Measurements from ENCODE around the gene PRDM5. TPM values are rescaled to one million over a fixed set of nuclear protein-coding genes. Genes with fewer than 3 reads are reported as not detected.

The PRDM5 gene
- total RNA-seq, 1 donor from 2014 or later = 9.6 TPM

GRCh38 chr4:120857312-120857711, 65.2 kb downstream of the PRDM5 start:
- DNase-seq (ENCODE audit: low spot score) = no peak

- DNase-seq (ENCODE audit: low spot score) = no peak
Observed at GRCh38 chr4:120856294-120856693, 66.2 kb downstream of the PRDM5 start.

GRCh38 chr4:120855307-120856001, 67.1 kb downstream of the PRDM5 start:
- DNase-seq (ENCODE audit: low spot score) = no peak

DNA sequence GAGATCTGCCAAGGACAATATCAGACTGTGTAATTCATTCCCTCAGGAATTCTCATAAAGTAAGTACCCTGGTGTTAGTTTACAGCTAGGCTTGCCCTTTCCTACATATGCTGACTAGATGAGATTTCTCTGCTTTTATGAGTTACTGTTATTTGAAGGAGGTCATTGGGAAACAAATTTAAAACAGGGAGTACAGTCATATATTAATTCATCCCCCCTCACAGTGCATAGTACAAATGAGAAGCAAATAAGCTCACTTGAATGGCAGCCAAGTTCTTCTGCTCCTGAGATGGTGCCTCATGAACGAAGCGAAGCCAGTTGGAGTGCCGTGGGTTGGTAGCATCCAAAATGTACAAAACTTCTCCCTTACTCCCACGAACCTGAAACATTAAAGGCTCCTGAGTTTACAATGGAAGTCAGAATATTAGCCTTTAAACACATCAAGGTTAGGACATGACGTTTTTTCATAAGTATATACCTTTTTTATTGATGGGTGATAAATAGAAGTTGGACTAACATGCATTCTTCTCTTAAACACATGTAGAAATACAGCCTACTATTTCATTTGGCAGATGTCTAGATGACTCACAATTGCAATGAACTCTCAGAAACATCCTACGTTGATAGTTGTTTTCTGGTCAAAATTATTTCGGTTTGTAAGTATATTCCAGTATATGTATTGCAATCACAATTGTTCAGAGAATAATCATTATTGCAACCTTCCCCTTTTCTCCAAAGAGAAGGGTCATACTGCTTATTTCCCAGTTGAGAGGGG, 69.2 kb downstream of the PRDM5 start:
- DNase-seq (ENCODE audit: low spot score) = no peak

DNA sequence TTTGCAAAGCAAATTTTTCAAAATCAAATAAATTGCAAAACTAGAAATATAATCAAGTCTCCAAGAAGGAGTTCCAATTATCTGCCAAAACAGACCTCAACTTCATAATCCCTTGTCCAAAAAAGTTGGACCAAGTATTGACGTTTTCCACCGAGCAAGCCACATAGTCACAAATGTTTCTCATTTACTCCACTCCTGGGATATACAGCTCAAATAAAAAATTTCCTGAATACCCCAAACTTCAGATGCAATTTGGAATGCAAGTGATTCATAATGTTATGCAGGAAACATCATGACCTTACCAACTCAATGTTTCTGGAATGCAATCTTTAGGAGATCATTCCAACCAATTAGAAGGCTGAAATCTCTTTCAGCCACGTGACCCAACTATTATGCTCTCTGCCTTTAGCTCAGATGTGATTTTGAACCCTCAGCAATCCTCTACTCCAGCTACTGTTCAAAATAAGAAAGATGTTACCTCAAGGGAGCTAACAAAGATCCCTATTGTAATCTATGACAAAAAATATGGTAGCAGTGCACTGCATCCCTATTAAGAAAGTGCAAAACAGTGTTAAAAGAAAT, 72.4 kb downstream of the PRDM5 start:
- no peak for DNase-seq (ENCODE audit: low spot score)

- DNase-seq (ENCODE audit: low spot score) = no peak
Observed at GRCh38 chr4:120847019-120847582, 75.4 kb downstream of the PRDM5 start.

GRCh38 chr4:120844528-120844921, 78.0 kb downstream of the PRDM5 start:
- DNase-seq (ENCODE audit: low spot score) = no peak

- no peak for DNase-seq (ENCODE audit: low spot score)
Observed at GRCh38 chr4:120843849-120844527, 78.5 kb downstream of the PRDM5 start.

- DNase-seq (ENCODE audit: low spot score) = no peak
Observed at GRCh38 chr4:120842031-120842430, 80.5 kb downstream of the PRDM5 start.

DNA sequence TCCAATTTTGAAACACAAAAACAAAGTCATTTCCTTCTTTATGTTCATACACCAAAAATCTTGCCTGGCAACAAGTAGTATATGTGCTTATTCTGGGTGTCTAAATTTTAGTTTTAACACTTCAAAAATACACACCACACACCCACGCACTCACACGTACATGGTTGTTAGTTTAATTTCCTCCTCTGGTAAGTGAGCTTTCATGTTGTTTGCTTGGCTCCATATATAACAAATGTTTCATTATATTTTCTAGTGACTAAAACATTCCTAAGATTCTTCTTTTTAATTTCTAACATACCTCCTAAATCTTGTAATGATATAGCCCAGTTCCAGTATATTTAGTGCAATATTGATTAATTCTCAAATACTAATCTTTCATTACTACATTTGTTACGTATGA, 80.9 kb downstream of the PRDM5 start:
- no peak for DNase-seq (ENCODE audit: low spot score)

DNA sequence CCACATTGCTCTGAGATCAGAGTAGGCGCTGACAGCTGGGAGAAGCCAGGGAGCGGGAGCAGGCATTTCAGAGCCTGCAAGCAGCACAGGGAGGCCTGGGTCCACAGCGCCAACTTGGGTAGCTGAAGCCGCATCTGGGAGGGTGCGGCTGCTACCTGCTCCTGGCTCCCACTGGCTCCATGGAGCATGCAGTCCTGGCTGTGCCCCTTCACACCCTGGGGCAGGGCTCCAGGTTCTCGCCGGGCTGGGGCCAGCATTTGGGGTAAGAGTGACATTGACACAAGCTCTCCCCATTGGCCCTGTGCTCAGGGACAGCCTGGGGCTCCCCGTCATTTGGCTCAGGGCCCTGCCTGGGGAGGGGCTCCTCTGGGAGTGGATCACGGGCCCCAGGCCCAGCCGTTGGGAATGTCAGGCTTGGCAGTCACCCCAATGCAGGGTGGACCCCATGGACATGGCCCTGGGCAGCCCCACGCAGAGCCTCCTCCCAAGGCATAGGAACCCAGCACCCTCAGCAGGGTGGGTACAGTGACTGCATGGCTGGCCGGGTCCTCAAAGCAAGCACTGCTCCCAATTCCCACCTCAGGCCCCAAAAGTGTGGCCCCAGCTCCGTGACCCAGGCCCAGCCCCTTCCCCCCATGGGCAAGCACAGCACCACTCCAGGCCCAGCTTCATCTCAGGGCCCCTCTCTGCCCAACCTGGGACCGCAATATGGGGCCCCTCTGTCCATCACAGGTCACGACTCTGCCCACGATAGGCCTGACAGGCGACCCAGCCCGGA, 82.4 kb downstream of the PRDM5 start:
- DNase-seq (ENCODE audit: low spot score) = no peak

DNA sequence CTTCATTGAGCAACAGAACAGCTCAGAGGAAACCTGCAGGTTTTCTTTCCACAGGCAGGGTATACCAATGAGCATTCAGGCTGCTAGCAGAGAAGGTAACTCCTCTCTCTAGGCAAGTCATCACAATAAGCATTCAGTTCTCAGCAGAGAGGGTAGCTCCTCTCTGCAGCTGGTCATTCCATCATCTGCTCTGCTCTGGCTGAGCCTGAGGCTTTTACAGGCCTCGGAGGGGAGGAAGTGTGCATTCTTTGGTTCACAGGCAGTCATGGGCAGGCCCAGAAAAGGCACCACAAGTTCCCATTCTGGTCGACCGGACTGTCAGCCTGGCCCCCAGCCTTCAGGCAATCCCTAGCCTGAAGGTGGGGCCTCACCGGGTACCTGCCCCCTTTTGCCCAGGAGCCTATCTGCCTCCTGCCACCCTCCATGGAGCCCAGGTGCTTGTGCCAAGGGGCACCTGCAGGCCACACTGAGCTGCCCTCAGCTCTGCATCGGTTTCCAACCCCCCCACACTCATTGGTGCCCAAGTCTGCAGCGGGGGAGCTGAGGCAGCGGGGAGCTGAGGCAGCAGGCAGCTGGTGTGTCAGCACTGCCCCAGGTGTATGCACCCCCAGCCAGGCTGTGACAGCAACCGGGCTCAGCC, 83.1 kb downstream of the PRDM5 start:
- no peak for DNase-seq (ENCODE audit: low spot score)

GRCh38 chr4:120838784-120839183, 83.7 kb downstream of the PRDM5 start:
- DNase-seq (ENCODE audit: low spot score) = no peak

DNA sequence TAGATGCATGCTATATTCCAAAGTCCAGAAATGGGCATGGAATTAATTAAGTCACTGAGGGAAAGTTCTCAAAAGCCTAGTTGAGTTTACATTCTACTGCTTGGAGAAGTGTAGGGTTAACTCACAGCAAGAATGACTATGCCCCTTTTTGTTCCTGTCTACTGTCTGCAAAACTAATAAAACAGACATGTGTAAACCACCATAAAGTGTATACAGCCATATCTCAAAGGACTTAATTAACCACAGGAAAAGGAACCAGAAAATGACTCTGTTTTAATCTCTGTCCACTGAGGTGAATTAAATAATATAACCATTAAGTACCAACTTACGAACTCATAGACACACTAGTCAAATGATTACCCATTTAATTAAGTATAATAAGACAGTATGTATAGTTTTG, 84.9 kb downstream of the PRDM5 start:
- no peak for DNase-seq (ENCODE audit: low spot score)

- DNase-seq (ENCODE audit: low spot score) = no peak
Observed at GRCh38 chr4:120835342-120835741, 87.2 kb downstream of the PRDM5 start.

GRCh38 chr4:120830204-120830603, 92.3 kb downstream of the PRDM5 start:
- no peak for DNase-seq (ENCODE audit: low spot score)

DNA sequence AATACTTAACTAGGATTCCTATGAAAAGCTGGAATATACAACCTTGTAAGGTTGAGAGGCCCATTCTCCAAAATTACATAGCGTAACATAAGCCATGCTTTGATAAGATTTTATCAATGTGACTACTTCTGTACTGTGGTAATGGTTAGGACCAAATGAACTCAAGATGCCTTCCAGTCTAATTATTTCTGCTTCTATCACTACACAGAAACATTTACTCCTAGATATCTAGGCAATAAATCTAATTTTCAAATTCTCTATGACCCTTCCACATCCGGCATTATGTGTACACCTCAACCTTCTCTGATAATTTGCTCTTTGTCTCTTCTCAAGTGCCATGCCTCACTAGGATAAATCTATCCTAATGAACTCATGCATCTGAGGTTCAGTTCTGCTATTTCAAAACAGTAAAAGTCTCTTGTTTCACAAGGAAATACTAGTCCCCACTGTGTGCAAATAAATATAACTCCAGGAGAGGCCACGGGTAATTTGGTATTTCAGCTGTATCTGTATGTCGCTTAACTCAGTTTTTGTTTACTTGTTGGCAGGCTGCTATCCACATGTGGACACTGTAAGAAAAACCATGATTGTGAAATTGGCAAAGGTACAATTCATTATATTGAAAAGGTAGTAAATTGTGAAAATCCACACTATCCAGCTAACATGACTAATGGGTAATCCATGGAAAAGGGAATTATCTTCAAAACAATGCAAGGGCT, 93.3 kb downstream of the PRDM5 start:
- DNase-seq (ENCODE audit: low spot score) = no peak

- no peak for DNase-seq (ENCODE audit: low spot score)
Observed at GRCh38 chr4:120826853-120827252, 95.7 kb downstream of the PRDM5 start.

DNA sequence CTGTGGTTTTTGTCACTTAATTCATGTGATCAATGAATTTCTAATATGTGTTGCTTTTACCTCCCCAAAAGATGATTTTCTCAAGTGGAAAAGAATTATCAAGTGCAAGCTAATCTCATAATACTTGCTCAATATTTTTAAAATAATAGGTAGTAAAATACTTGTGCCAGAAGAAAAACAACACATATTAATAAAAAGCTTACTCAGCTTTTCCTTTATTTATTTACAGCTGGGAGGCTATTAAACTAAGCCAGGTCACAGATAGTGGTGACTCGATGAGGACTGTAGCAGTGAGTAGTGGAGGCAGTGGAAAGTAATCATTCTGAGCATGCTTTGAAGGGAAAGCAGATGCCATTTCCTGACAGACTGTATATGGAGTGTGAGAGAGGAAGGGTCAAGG, 96.1 kb downstream of the PRDM5 start:
- no peak for DNase-seq (ENCODE audit: low spot score)

DNA sequence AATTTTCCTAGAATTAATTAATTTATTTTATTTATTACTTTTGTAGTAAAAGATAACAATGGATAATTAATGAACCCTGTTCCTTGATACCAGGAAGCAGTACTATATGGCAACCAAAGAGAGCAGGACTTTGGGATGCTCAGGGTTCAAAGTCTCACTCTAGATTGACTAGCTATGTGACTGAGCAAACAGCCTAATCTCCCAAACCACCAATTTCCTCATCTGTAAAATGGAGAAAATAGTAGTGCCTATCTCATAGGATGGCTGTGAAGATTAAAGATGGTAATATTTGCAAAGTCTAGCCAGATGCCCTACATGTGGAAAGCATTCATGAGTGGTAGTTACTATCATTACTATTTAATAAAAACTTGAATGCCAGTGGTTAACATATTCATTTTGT, 97.6 kb downstream of the PRDM5 start:
- no peak for DNase-seq (ENCODE audit: low spot score)
